WTC11 (cell line): ENCODE data around the gene DIP2A. TPM values are rescaled to one million over a fixed set of nuclear protein-coding genes. Genes with fewer than 3 reads are reported as not detected.

Experiments used
- ATAC-seq: fragments of 200-7000 bp; cut with Tn5 transposase; 2 replicates; pipeline ENCODE4 v1.10.0; 2021; ENCODE audit warnings: mild to moderate bottlenecking, moderate library complexity
- CTCF ChIA-PET: fragments of 300-600 bp; sonication (Branson Sonifier 250); formaldehyde crosslinking; loops from one replicate; lab custom pipeline; 2021; ENCODE audit warnings: antibody characterized with exemption; lab: Charles Lee
- POLR2A ChIA-PET: fragments of 350-600 bp; sonication (Branson Sonifier 250); formaldehyde crosslinking; loops from one replicate; lab custom pipeline; 2021; ENCODE audit warnings: antibody characterized with exemption; lab: Charles Lee
- DNase-seq: peaks from one replicate; pipeline ENCODE4 v3.0.0; 2021; ENCODE audit warnings: low spot score
- H3K27ac Mint-ChIP-seq: 2 replicates; pipeline ENCODE4 v1.8.0; 2021; ENCODE audit warnings: mixed read lengths
- H3K27me3 Mint-ChIP-seq: 2 replicates; pipeline ENCODE4 v1.8.0; 2021; ENCODE audit warnings: low read depth, mild to moderate bottlenecking, moderate library complexity, mixed read lengths
- H3K36me3 Mint-ChIP-seq: 2 replicates; pipeline ENCODE4 v1.8.0; 2021; ENCODE audit warnings: mixed read lengths
- H3K4me1 Mint-ChIP-seq: 2 replicates; pipeline ENCODE4 v1.8.0; 2022; ENCODE audit warnings: mixed read lengths
- H3K4me3 Mint-ChIP-seq: 2 replicates; pipeline ENCODE4 v1.8.0; 2021; ENCODE audit warnings: mild to moderate bottlenecking, moderate library complexity, mixed read lengths
- H3K9me3 Mint-ChIP-seq: 2 replicates; pipeline ENCODE4 v1.8.0; 2021; ENCODE audit warnings: mixed read lengths
- ETV6 ChIP-seq: sonication (generic); formaldehyde crosslinking; IDR thresholded peaks from 2 replicates; pipeline ENCODE4 v1.8.1; 2022; ENCODE audit warnings: mild to moderate bottlenecking, missing genetic modification reagents
- FOXJ3 ChIP-seq: sonication (generic); formaldehyde crosslinking; IDR thresholded peaks from 2 replicates; pipeline ENCODE4 v1.9.0; 2021; ENCODE audit warnings: missing genetic modification reagents, mild to moderate bottlenecking, borderline replicate concordance
- GABPB1 ChIP-seq: sonication (generic); formaldehyde crosslinking; IDR thresholded peaks from 2 replicates; pipeline ENCODE4 v1.8.1; 2023; ENCODE audit warnings: mild to moderate bottlenecking, missing genetic modification reagents
- JAZF1 ChIP-seq: fragments of 250-450 bp; sonication (Bioruptor Pico); IDR thresholded peaks from 2 replicates; pipeline ENCODE4 v1.9.0; 2021; ENCODE audit warnings: moderate library complexity, mild to moderate bottlenecking, inconsistent platforms
- JUN ChIP-seq: sonication (generic); formaldehyde crosslinking; IDR thresholded peaks from 2 replicates; pipeline ENCODE4 v1.8.0; 2023; ENCODE audit warnings: mild to moderate bottlenecking, missing genetic modification reagents
- NFYB ChIP-seq: sonication (generic); formaldehyde crosslinking; conservative IDR thresholded peaks from 2 replicates; pipeline ENCODE4 v1.8.0; 2022; ENCODE audit warnings: low read depth, missing genetic modification reagents
- OVOL2 ChIP-seq: fragments of 250-450 bp; sonication (Bioruptor Pico); IDR thresholded peaks from 2 replicates; pipeline ENCODE4 v1.9.0; 2021; ENCODE audit warnings: mild to moderate bottlenecking, borderline replicate concordance
- RORB ChIP-seq: fragments of 250-450 bp; sonication (Bioruptor Pico); IDR thresholded peaks from 2 replicates; pipeline ENCODE4 v1.9.0; 2021; ENCODE audit warnings: mild to moderate bottlenecking
- SMAD3 ChIP-seq: sonication (generic); formaldehyde crosslinking; IDR thresholded peaks from 2 replicates; pipeline ENCODE4 v1.8.0; 2022; ENCODE audit warnings: missing genetic modification reagents, mild to moderate bottlenecking, borderline replicate concordance
- SP1 ChIP-seq: sonication (generic); formaldehyde crosslinking; conservative IDR thresholded peaks from 2 replicates; pipeline ENCODE4 v1.8.1; 2022; ENCODE audit warnings: missing genetic modification reagents
- TCF7 ChIP-seq: sonication (generic); formaldehyde crosslinking; IDR thresholded peaks from 2 replicates; pipeline ENCODE4 v1.8.0; 2022; ENCODE audit warnings: mild to moderate bottlenecking, low read depth, missing genetic modification reagents, moderate library complexity
- TEAD4 ChIP-seq: sonication (generic); formaldehyde crosslinking; IDR thresholded peaks from 2 replicates; pipeline ENCODE4 v1.8.0; 2022; ENCODE audit warnings: mild to moderate bottlenecking, missing genetic modification reagents
- ZNF396 ChIP-seq: fragments of 250-450 bp; sonication (Bioruptor Pico); IDR thresholded peaks from 2 replicates; pipeline ENCODE4 v1.8.0; 2021; ENCODE audit warnings: mild to moderate bottlenecking, moderate library complexity, borderline replicate concordance
- ZNF423 ChIP-seq: fragments of 250-450 bp; sonication (Bioruptor Pico); IDR thresholded peaks from 2 replicates; pipeline ENCODE4 v2.1.2; 2022; ENCODE audit warnings: mild to moderate bottlenecking, moderate library complexity
- total RNA-seq: library from RNA; stranded (reverse); gene quantifications from 3 replicates; pipeline ENCODE4 v1.2.3, GENCODE V29; 2021
- TF ChIP-seq, protein P1 (sequence below): sonication (generic); formaldehyde crosslinking; IDR thresholded peaks from 2 replicates; pipeline ENCODE4 v1.8.0; 2022; ENCODE audit warnings: mild to moderate bottlenecking, missing genetic modification reagents
- TF ChIP-seq, protein P2 (sequence below): sonication (generic); formaldehyde crosslinking; IDR thresholded peaks from 2 replicates; pipeline ENCODE4 v1.8.1; 2023; ENCODE audit warnings: mild to moderate bottlenecking, moderate library complexity, missing genetic modification reagents
- TF ChIP-seq, protein P3 (sequence below): fragments of 250-450 bp; sonication (Bioruptor Pico); IDR thresholded peaks from 2 replicates; pipeline ENCODE4 v1.8.0; 2021; ENCODE audit warnings: mild to moderate bottlenecking
- TF ChIP-seq, protein P4 (sequence below): sonication (generic); formaldehyde crosslinking; IDR thresholded peaks from 2 replicates; pipeline ENCODE4 v1.8.1; 2023; ENCODE audit warnings: mild to moderate bottlenecking, missing genetic modification reagents, moderate library complexity
- TF ChIP-seq, protein P5 (sequence below): sonication (generic); formaldehyde crosslinking; IDR thresholded peaks from 2 replicates; pipeline ENCODE4 v1.8.1; 2023; ENCODE audit warnings: mild to moderate bottlenecking, missing genetic modification reagents, moderate library complexity
- TF ChIP-seq, protein P6 (sequence below): fragments of 250-450 bp; sonication (Bioruptor Pico); IDR thresholded peaks from 2 replicates; pipeline ENCODE4 v1.9.0; 2021; ENCODE audit warnings: mild to moderate bottlenecking

DIP2A gene
- total RNA-seq, 1 experiment from 2014 or later = 39.4 TPM

DNA sequence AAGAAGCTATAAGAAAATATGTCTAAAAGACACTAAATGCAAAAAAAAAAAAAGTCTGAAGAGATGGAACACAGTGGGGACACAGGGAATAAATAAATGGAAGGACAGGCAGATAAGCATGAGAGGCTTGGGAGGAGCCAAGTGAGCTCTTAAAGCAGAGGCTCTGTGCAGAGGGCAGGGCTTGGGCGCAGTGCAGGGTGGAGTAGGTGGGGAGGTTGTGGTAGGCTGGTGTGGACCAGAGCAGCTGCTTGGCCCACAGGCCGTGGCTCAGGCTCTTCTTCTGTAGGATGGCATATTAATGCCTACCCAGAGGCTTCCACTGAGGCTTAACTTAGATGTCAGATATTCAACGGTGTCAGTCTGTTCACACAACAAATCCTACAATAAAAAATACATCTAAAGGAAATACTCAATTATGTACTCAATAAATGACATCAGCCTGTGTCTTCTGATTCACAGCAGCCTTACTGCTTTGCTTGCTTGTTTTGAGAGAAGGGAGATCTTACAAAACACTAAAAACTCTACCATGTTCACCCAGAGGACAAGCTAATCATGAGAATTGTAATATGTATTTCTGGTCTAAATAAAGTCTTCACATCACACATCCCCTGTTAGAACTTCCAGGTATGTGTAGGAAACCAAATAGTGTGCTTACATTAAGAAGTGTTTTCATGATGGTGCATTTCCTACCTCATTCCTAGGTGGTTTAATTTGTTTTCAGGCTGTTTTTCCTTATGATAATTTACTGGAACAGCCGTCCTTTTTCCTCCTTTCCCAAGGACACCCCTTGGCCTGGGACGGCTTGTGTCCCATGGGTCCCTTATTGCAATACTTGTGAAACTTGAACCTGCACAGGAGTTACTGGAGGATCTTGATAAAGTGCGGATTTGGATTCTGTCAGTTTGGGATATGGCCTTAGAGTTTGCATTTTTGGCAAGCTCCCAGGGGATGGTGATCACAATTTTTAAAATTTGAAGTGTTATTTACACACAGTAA lies 24.9 kb downstream of the DIP2A start (continued):
- no peak for TF ChIP-seq JAZF1 (CRISPR knock-in tag)
- TF ChIP-seq, protein P1, sequence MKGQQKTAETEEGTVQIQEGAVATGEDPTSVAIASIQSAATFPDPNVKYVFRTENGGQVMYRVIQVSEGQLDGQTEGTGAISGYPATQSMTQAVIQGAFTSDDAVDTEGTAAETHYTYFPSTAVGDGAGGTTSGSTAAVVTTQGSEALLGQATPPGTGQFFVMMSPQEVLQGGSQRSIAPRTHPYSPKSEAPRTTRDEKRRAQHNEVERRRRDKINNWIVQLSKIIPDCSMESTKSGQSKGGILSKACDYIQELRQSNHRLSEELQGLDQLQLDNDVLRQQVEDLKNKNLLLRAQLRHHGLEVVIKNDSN (CRISPR knock-in tag) = no peak
- TF ChIP-seq, protein P2, sequence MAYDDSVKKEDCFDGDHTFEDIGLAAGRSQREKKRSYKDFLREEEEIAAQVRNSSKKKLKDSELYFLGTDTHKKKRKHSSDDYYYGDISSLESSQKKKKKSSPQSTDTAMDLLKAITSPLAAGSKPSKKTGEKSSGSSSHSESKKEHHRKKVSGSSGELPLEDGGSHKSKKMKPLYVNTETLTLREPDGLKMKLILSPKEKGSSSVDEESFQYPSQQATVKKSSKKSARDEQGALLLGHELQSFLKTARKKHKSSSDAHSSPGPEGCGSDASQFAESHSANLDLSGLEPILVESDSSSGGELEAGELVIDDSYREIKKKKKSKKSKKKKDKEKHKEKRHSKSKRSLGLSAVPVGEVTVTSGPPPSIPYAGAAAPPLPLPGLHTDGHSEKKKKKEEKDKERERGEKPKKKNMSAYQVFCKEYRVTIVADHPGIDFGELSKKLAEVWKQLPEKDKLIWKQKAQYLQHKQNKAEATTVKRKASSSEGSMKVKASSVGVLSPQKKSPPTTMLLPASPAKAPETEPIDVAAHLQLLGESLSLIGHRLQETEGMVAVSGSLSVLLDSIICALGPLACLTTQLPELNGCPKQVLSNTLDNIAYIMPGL = no peak
- TF ChIP-seq ZNF423 (CRISPR knock-in tag) = no peak
- TF ChIP-seq RORB = no peak

DNA sequence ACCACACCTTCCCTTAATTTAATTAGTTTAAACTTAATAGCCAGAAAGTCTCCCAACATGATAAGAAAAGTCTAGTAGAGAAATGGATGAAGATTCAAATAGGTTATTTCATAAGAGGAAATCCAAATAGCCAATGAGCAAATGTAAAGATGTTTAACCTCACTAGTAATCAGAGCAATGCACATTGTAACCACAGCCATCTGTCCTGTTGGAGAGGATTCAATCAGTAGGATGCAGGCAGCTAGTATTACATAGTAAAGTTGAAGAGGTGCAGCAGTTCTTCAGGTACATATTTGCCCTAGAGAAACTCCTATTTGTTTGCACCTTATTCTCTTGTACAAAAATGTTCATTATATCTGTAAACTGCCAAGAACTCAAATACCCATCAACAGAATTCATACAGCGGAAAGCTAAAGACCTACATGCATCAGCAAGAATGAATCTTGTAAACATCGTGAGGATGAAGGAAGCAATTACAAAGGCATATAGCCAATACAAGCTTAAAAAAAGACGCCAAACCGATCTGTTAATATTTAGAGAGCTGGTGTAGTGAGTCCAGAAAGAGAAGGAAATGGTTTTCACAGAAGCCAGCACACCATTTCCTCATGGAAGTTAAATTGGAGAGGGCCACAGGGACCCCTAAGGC lies 27.9 kb downstream of the DIP2A start:
- H3K4me1 Mint-ChIP-seq = peaks cover 3% of the 10 kb centered on the region; the same call in 1 of the 2 replicates
- no peak for DNase-seq
- TF ChIP-seq ETV6 (no peak), SMAD3 (CRISPR knock-in tag) (no peak), FOXJ3 (CRISPR knock-in tag) (no peak), TCF7 (CRISPR knock-in tag) (no peak), TEAD4 (CRISPR knock-in tag) (no peak), NFYB (CRISPR knock-in tag) (no peak), GABPB1 (CRISPR knock-in tag) (no peak), JUN (CRISPR knock-in tag) (no peak), SP1 (CRISPR knock-in tag) (no peak), OVOL2 (CRISPR knock-in tag) (no peak), RORB (no peak), ZNF396 (no peak)
- TF ChIP-seq, protein P3, sequence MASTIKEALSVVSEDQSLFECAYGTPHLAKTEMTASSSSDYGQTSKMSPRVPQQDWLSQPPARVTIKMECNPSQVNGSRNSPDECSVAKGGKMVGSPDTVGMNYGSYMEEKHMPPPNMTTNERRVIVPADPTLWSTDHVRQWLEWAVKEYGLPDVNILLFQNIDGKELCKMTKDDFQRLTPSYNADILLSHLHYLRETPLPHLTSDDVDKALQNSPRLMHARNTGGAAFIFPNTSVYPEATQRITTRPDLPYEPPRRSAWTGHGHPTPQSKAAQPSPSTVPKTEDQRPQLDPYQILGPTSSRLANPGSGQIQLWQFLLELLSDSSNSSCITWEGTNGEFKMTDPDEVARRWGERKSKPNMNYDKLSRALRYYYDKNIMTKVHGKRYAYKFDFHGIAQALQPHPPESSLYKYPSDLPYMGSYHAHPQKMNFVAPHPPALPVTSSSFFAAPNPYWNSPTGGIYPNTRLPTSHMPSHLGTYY = no peak
- TF ChIP-seq, protein P2 = no peak
- TF ChIP-seq, protein P4, sequence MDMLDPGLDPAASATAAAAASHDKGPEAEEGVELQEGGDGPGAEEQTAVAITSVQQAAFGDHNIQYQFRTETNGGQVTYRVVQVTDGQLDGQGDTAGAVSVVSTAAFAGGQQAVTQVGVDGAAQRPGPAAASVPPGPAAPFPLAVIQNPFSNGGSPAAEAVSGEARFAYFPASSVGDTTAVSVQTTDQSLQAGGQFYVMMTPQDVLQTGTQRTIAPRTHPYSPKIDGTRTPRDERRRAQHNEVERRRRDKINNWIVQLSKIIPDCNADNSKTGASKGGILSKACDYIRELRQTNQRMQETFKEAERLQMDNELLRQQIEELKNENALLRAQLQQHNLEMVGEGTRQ = no peak
- TF ChIP-seq, protein P5, sequence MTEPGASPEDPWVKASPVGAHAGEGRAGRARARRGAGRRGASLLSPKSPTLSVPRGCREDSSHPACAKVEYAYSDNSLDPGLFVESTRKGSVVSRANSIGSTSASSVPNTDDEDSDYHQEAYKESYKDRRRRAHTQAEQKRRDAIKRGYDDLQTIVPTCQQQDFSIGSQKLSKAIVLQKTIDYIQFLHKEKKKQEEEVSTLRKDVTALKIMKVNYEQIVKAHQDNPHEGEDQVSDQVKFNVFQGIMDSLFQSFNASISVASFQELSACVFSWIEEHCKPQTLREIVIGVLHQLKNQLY (CRISPR knock-in tag) = no peak
- TF ChIP-seq, protein P6, sequence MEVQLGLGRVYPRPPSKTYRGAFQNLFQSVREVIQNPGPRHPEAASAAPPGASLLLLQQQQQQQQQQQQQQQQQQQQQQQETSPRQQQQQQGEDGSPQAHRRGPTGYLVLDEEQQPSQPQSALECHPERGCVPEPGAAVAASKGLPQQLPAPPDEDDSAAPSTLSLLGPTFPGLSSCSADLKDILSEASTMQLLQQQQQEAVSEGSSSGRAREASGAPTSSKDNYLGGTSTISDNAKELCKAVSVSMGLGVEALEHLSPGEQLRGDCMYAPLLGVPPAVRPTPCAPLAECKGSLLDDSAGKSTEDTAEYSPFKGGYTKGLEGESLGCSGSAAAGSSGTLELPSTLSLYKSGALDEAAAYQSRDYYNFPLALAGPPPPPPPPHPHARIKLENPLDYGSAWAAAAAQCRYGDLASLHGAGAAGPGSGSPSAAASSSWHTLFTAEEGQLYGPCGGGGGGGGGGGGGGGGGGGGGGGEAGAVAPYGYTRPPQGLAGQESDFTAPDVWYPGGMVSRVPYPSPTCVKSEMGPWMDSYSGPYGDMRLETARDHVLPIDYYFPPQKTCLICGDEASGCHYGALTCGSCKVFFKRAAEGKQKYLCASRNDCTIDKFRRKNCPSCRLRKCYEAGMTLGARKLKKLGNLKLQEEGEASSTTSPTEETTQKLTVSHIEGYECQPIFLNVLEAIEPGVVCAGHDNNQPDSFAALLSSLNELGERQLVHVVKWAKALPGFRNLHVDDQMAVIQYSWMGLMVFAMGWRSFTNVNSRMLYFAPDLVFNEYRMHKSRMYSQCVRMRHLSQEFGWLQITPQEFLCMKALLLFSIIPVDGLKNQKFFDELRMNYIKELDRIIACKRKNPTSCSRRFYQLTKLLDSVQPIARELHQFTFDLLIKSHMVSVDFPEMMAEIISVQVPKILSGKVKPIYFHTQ (CRISPR knock-in tag) = no peak

More for the DNA sequence above, 27.9 kb downstream of the DIP2A start:
- no peak for ATAC-seq
- Mint-ChIP-seq H3K4me3 (no peak overlapping the region), H3K27ac (no peak overlapping the region), H3K27me3 (no peaks in the 10 kb centered on the region), H3K36me3 (peaks cover 9% of the 10 kb centered on the region), H3K9me3 (no peaks in the 10 kb centered on the region)
- ChIA-PET POLR2A (no interaction called here), CTCF (no interaction called here)
